H1 (cell line): ENCODE data around the gene SH2B3. TPM values are rescaled to one million over a fixed set of nuclear protein-coding genes. Genes with fewer than 3 reads are reported as not detected.

Source experiments
- CTCF ChIA-PET: fragments of 300-600 bp; sonication (Branson Sonifier 250); formaldehyde crosslinking; loops from one replicate; lab custom pipeline; 2021; ENCODE audit not compliant: partially characterized antibody; lab: Charles Lee
- POLR2A ChIA-PET: fragments of 300-600 bp; sonication (Branson Sonifier 250); formaldehyde crosslinking; loops from one replicate; lab custom pipeline; 2021; ENCODE audit warnings: inconsistent platforms; ENCODE audit not compliant: partially characterized antibody; lab: Charles Lee
- DNase-seq, 2 experiments: peaks; one replicate each; pipeline versions ENCODE4 v3.0.0 to v3.0.0-alpha.2; 2010 to 2022; ENCODE audit warnings: low spot score in 2 of 2, low read depth in 1 of 2, mixed read lengths in 1 of 2
- FAIRE-seq: peaks from 2 replicates; lab custom pipeline; 2011; peaks lifted over from hg19 to GRCh38; lab: Jason Lieb, UNC
- H2AFZ ChIP-seq: 2 replicates; pipeline ENCODE4 v1.8.1; 2012; ENCODE audit warnings: low read length, inconsistent platforms
- H2AK5ac ChIP-seq: 2 replicates; pipeline ENCODE4 v1.6.1; 2013; ENCODE audit warnings: low read depth, low read length
- H2BK120ac ChIP-seq: replicated peaks from 2 replicates; pipeline ENCODE3; 2013; ENCODE audit warnings: low read depth, low read length, inconsistent platforms
- H2BK12ac ChIP-seq: 2 replicates; pipeline ENCODE4 v1.6.1; 2013; ENCODE audit warnings: low read depth, low read length
- H2BK15ac ChIP-seq: 2 replicates; pipeline ENCODE4 v1.6.1; 2013; ENCODE audit warnings: low read length
- H2BK20ac ChIP-seq: 2 replicates; pipeline ENCODE4 v1.6.1; 2013; ENCODE audit warnings: low read length
- H2BK5ac ChIP-seq: 2 replicates; pipeline ENCODE4 v1.6.1; 2013; ENCODE audit warnings: low read depth, low read length
- H3K14ac ChIP-seq: 2 replicates; pipeline ENCODE4 v1.6.1; 2013; ENCODE audit warnings: inconsistent platforms; ENCODE audit not compliant: insufficient read length
- H3K18ac ChIP-seq: 2 replicates; pipeline ENCODE4 v1.6.1; 2013; ENCODE audit warnings: low read length; ENCODE audit errors: extremely low read depth
- H3K23ac ChIP-seq: 2 replicates; pipeline ENCODE4 v1.6.1; 2013; ENCODE audit warnings: inconsistent platforms; ENCODE audit not compliant: insufficient read length
- H3K23me2 ChIP-seq: 2 replicates; pipeline ENCODE4 v1.6.1; 2013; ENCODE audit warnings: low read depth, low read length
- H3K27ac ChIP-seq: 2 replicates; pipeline ENCODE4 v1.6.1; 2011; ENCODE audit warnings: low read depth, low read length, inconsistent platforms
- H3K27me3 ChIP-seq, 4 experiments: replicated peaks in 1 of 4; 1 replicate in 1 of 4; 2 replicates in 3 of 4; pipeline versions ENCODE4 v1.6.1 to v1.8.1; 2011 to 2013; ENCODE audit warnings: low read length in 3 of 4, mild to moderate bottlenecking in 3 of 4, inconsistent platforms in 2 of 4, mixed read lengths in 2 of 4, moderate library complexity in 1 of 4; ENCODE audit not compliant: control insufficient read depth in 3 of 4, insufficient read depth in 3 of 4; ENCODE audit errors: extremely low read depth in 1 of 4
- H3K36me3 ChIP-seq, 4 experiments: 2 replicates each; pipeline versions ENCODE4 v1.6.1 to v1.8.1; 2011 to 2013; ENCODE audit warnings: mild to moderate bottlenecking in 4 of 4, low read length in 3 of 4, moderate library complexity in 2 of 4, control low read depth in 1 of 4, inconsistent platforms in 1 of 4; ENCODE audit not compliant: insufficient read depth in 4 of 4, control insufficient read depth in 2 of 4
- H3K4ac ChIP-seq: replicated peaks from 2 replicates; pipeline ENCODE3; 2013; ENCODE audit warnings: low read length, low read depth, mixed read lengths, inconsistent platforms; ENCODE audit not compliant: insufficient read length
- H3K4me1 ChIP-seq, 4 experiments: replicated peaks in 1 of 4; 1 replicate in 1 of 4; 2 replicates in 3 of 4; pipeline versions ENCODE4 v1.6.1 to v1.8.1; 2011 to 2013; ENCODE audit warnings: low read length in 3 of 4, inconsistent platforms in 2 of 4, mixed read lengths in 1 of 4; ENCODE audit not compliant: insufficient read depth in 4 of 4, control insufficient read depth in 3 of 4
- H3K4me2 ChIP-seq, 2 experiments: 2 replicates each; pipeline versions ENCODE4 v1.6.1 to v1.8.1; 2011 to 2013; ENCODE audit warnings: low read depth in 2 of 2, low read length in 2 of 2, control low read depth in 1 of 2, inconsistent platforms in 1 of 2, mild to moderate bottlenecking in 1 of 2; ENCODE audit not compliant: insufficient read depth in 1 of 2
- H3K4me3 ChIP-seq, 4 experiments: fragments of 200-600, 300-600 bp in 1 of 4; sonication (generic), shearing (Covaris generic), sonication (Bioruptor Twin) in 1 of 4; 2 replicates each; pipeline versions ENCODE4 v1.5.1 to v1.8.1; 2011 to 2016; ENCODE audit warnings: low read length in 4 of 4, low read depth in 3 of 4, control low read depth in 2 of 4, inconsistent platforms in 2 of 4, mild to moderate bottlenecking in 2 of 4, mixed read lengths in 1 of 4, moderate library complexity in 1 of 4; ENCODE audit not compliant: insufficient read depth in 2 of 4; ENCODE audit errors: extremely low read depth in 1 of 4
- H3K56ac ChIP-seq: replicated peaks from 2 replicates; pipeline ENCODE3; 2013; ENCODE audit warnings: low read depth, mild to moderate bottlenecking, mixed read lengths, low read length, inconsistent platforms; ENCODE audit not compliant: insufficient read length
- H3K79me1 ChIP-seq: 2 replicates; pipeline ENCODE4 v1.6.1; 2013; ENCODE audit warnings: low read depth, low read length, control low read depth
- H3K79me2 ChIP-seq, 2 experiments: 2 replicates each; pipeline versions ENCODE4 v1.6.1 to v1.8.1; 2012 to 2013; ENCODE audit warnings: low read length in 2 of 2, mild to moderate bottlenecking in 2 of 2, inconsistent platforms in 1 of 2; ENCODE audit not compliant: insufficient read depth in 2 of 2, control insufficient read depth in 1 of 2
- H3K9ac ChIP-seq, 4 experiments: replicated peaks in 1 of 4; 1 replicate in 1 of 4; 2 replicates in 3 of 4; pipeline versions ENCODE4 v1.6.1 to v1.8.1; 2011 to 2013; ENCODE audit warnings: low read depth in 3 of 4, low read length in 3 of 4, control low read depth in 2 of 4, mild to moderate bottlenecking in 2 of 4, moderate library complexity in 2 of 4, inconsistent platforms in 1 of 4; ENCODE audit errors: extremely low read depth in 1 of 4
- H3K9me3 ChIP-seq, 2 experiments: 2 replicates each; pipeline versions ENCODE4 v1.6.1 to v1.8.1; 2012 to 2013; ENCODE audit warnings: mild to moderate bottlenecking in 2 of 2, moderate library complexity in 2 of 2, control low read depth in 1 of 2, inconsistent platforms in 1 of 2, low read depth in 1 of 2, low read length in 1 of 2, mixed read lengths in 1 of 2; ENCODE audit not compliant: insufficient read depth in 2 of 2
- H4K20me1 ChIP-seq, 2 experiments: replicated peaks in 1 of 2; 2 replicates each; pipeline versions ENCODE3 to v1.8.1; 2011 to 2013; ENCODE audit warnings: inconsistent platforms in 2 of 2, low read length in 2 of 2, mild to moderate bottlenecking in 1 of 2; ENCODE audit not compliant: insufficient read depth in 2 of 2, control insufficient read depth in 1 of 2
- H4K5ac ChIP-seq: 2 replicates; pipeline ENCODE4 v1.6.1; 2013; ENCODE audit warnings: low read length, low read depth, mixed read lengths, inconsistent platforms; ENCODE audit not compliant: insufficient read length
- H4K8ac ChIP-seq: 2 replicates; pipeline ENCODE4 v1.8.0; 2013; ENCODE audit warnings: mild to moderate bottlenecking, moderate library complexity, low read length, inconsistent platforms; ENCODE audit not compliant: insufficient read depth; ENCODE audit errors: extremely low read depth
- H4K91ac ChIP-seq: replicated peaks from 2 replicates; pipeline ENCODE3; 2013; ENCODE audit warnings: low read length, mixed read lengths, inconsistent platforms; ENCODE audit not compliant: insufficient read length
- CREB1 ChIP-seq: IDR thresholded peaks from 2 replicates; pipeline ENCODE4 v1.6.1; 2012; ENCODE audit warnings: inconsistent platforms
- CTCF ChIP-seq, 3 experiments: IDR thresholded peaks; 1 replicate in 2 of 3; 2 replicates in 1 of 3; pipeline versions ENCODE4 v1.5.1 to v1.6.1; 2011; ENCODE audit warnings: low read length in 3 of 3, mild to moderate bottlenecking in 3 of 3, inconsistent platforms in 2 of 3, low read depth in 1 of 3, moderate library complexity in 1 of 3; ENCODE audit not compliant: insufficient read depth in 1 of 3; ENCODE audit errors: control extremely low read depth in 1 of 3
- NRF1 ChIP-seq: IDR thresholded peaks from 2 replicates; pipeline ENCODE4 v1.6.1; 2011; ENCODE audit warnings: mild to moderate bottlenecking, low read depth, low read length, improper control_type of control experiment
- PHF8 ChIP-seq: fragments of 200-600 bp; sonication (generic); conservative IDR thresholded peaks from 2 replicates; pipeline ENCODE4 v1.7.1; 2012; ENCODE audit warnings: low read depth, mild to moderate bottlenecking, inconsistent platforms, low read length, moderate library complexity
- WGBS, 2 experiments: shearing (Covaris generic) in 1 of 2; methylation state at CpG; one replicate each; pipeline versions ENCODE4 v1.1.6 to v1.1.7; 2013 to 2015; ENCODE audit warnings: low lambda C conversion rate in 2 of 2, mixed read lengths in 2 of 2, inconsistent platforms in 1 of 2, low coverage in 1 of 2, missing lambda C conversion rate in 1 of 2; ENCODE audit not compliant: insufficient replicate concordance in 2 of 2, insufficient coverage in 1 of 2, insufficient read length in 1 of 2; ENCODE audit errors: extremely low coverage in 1 of 2, missing lambda C conversion rate in 1 of 2; 5-methylcytosine and 5-hydroxymethylcytosine counted together
- polyA plus RNA-seq, 7 experiments: library from polyadenylated mRNA; depleted of rRNA in 3 of 7; stranded (reverse) in 5 of 7; unstranded in 2 of 7; fragments of >200 nt in 5 of 7; fragments of 200-250 nt in 2 of 7; gene quantifications; 1 replicate in 5 of 7; 2 replicates in 1 of 7; 4 replicates in 1 of 7; pipeline versions ENCODE4 v1.2.1 to v1.2.3, GENCODE V29; 2011 to 2013; ENCODE audit warnings: missing spikeins in 2 of 7, mixed read lengths in 2 of 7
- total RNA-seq: library from RNA; stranded (reverse); fragmentation: NEBNext Ultra II Directional; extraction: Animal tissue kit (Norgen Biotek cat#: 25700); gene quantifications from 2 replicates; pipeline ENCODE4 v1.2.1, GENCODE V29; 2021

SH2B3 gene
- total and polyA plus RNA-seq, 2 of the 8 experiments (the other 6 are each of a cell fraction or from before 2014, with no cell fraction given) = 20.8 to 34.1 TPM

- H4K8ac ChIP-seq = no peak overlapping the region
- TF ChIP-seq PHF8 (no peak), CREB1 (no peak), CTCF (IDR thresholded peaks at IDR 0.05; ENCODE audit: control extremely low read depth in 1 of 3, insufficient read depth in 1 of 3, low read depth in 1 of 3, low read length in 3 of 3) (peak in 1 of 3 experiments; percentile 28; a peak in 1 of 4 replicates), NRF1 (no peak)
- TF ChIP-seq, all 59 proteins: peak for 1
- H3K36me3 ChIP-seq = peaks cover 5 to 55% (median 20%) of the 10 kb centered on the region in 4 experiments; a peak in 7 of 8 replicates
- no peak overlapping the region for H3K18ac ChIP-seq
- POLR2A ChIA-PET = no interaction called here
- no peaks in the 10 kb centered on the region for H4K20me1 ChIP-seq
- H2AK5ac ChIP-seq = no peak overlapping the region
- CTCF ChIA-PET = interaction anchor here (0.7 to 5.1 kb wide), 8 partner anchors 8 to 262 kb away, joined by 3 to 24 read pairs (median 4); no protein-coding TSS in a partner anchor
- no peaks in the 10 kb centered on the region; the same call in 1 of the 2 replicates for H3K23me2 ChIP-seq
- no peaks in the 10 kb centered on the region for H3K27me3 ChIP-seq
- H3K79me2 ChIP-seq = no peaks in the 10 kb centered on the region
- no peak overlapping the region for H3K27ac ChIP-seq
- 100% methylated on average over 2 of the region's 2 CpGs; no CpG with 5 or more reads in 1 of the 2 experiments for WGBS, 2 experiments
- no peak overlapping the region for H2BK120ac ChIP-seq
- DNase-seq = no peak
- H3K14ac ChIP-seq = no peak overlapping the region
- H3K9ac ChIP-seq = no peak overlapping the region
- H3K23ac ChIP-seq = no peak overlapping the region
- no peak overlapping the region for H2BK12ac ChIP-seq
- H4K91ac ChIP-seq = no peak overlapping the region
- H2BK20ac ChIP-seq = no peak overlapping the region
- no peak overlapping the region for H2AFZ ChIP-seq
- H3K9me3 ChIP-seq = no peaks in the 10 kb centered on the region
- no peak overlapping the region for H3K4me2 ChIP-seq
- H2BK5ac ChIP-seq = no peak overlapping the region
- H3K4me3 ChIP-seq = no peak overlapping the region
- no peak overlapping the region for H4K5ac ChIP-seq
- H3K56ac ChIP-seq = no peak overlapping the region
- H3K4me1 ChIP-seq = no peaks in the 10 kb centered on the region
- H3K79me1 ChIP-seq = no peaks in the 10 kb centered on the region
- H2BK15ac ChIP-seq = no peak overlapping the region
- H3K4ac ChIP-seq = no peak overlapping the region
- no peak for FAIRE-seq
Measured at GRCh38 chr12:111482462-111482861, 76.7 kb downstream of the SH2B3 start.
